G401 (cell line): Measurements from ENCODE around the gene ATP12A. TPM values are rescaled to one million over a fixed set of nuclear protein-coding genes. Genes with fewer than 3 reads are reported as not detected.

Source experiments
- DNase-seq: peaks from one replicate; pipeline ENCODE4 v3.0.0-alpha.2; 2015; ENCODE audit warnings: low spot score
- in situ Hi-C: cut with HindIII; loops from 2 replicates; pipeline ENCODE4 v1.10.0; 2016; ENCODE audit warnings: low sequenced_read_pairs, mixed read lengths
- total RNA-seq: library from RNA; depleted of rRNA; stranded (reverse); fragments of >200 nt; shearing (Covaris generic); gene quantifications from 2 replicates; pipeline ENCODE4 v1.2.3, GENCODE V29; 2014

ATP12A gene
- total RNA-seq, 1 experiment from 2014 or later, result not detected

GRCh38 chr13:24662195-24663088 is 17.8 kb upstream of the ATP12A start:
- in situ Hi-C loops, result no loop called here
- no peak for DNase-seq

GRCh38 chr13:24663089-24663395 is 17.2 kb upstream of the ATP12A start:
- in situ Hi-C loops, result no loop called here
- DNase-seq, result no peak

- no peak for DNase-seq
- in situ Hi-C loops, result no loop called here
Observed at GRCh38 chr13:24663586-24663985, 16.6 kb upstream of the ATP12A start.

GRCh38 chr13:24664726-24665409 is 15.3 kb upstream of the ATP12A start:
- no peak for DNase-seq
- in situ Hi-C loops, result no loop called here

- no peak for DNase-seq
- in situ Hi-C loops, result no loop called here
Observed at GRCh38 chr13:24668511-24668910, 11.7 kb upstream of the ATP12A start.

GRCh38 chr13:24668955-24669582 is 11.1 kb upstream of the ATP12A start:
- in situ Hi-C loops, result no loop called here

GRCh38 chr13:24670174-24670573 is 10.0 kb upstream of the ATP12A start:
- in situ Hi-C loops, result no loop called here
- no peak for DNase-seq

More at GRCh38 chr13:24668955-24669582, 11.1 kb upstream of the ATP12A start:
- no peak for DNase-seq

GRCh38 chr13:24670961-24671381 is 9.2 kb upstream of the ATP12A start:
- in situ Hi-C loops, result no loop called here
- DNase-seq, result no peak

- peak; percentile 48 for DNase-seq
- in situ Hi-C loops, result no loop called here
Observed at GRCh38 chr13:24671386-24672113, 8.7 kb upstream of the ATP12A start.

GRCh38 chr13:24672141-24673132 is 7.8 kb upstream of the ATP12A start:
- DNase-seq, result no peak
- in situ Hi-C loops, result no loop called here

GRCh38 chr13:24675806-24676570 is 4.2 kb upstream of the ATP12A start:
- in situ Hi-C loops, result no loop called here
- DNase-seq, result no peak

- DNase-seq, result no peak
- in situ Hi-C loops, result no loop called here
Observed at GRCh38 chr13:24678151-24678550, 2.1 kb upstream of the ATP12A start.

GRCh38 chr13:24679686-24680085 is 522 bp upstream of the ATP12A start:
- in situ Hi-C loops, result no loop called here
- DNase-seq, result no peak

- in situ Hi-C loops, result no loop called here
- no peak for DNase-seq
Observed at GRCh38 chr13:24680921-24681604, 855 bp downstream of the ATP12A start.

- in situ Hi-C loops, result no loop called here
- no peak for DNase-seq
Observed at GRCh38 chr13:24681930-24682329, 1.7 kb downstream of the ATP12A start.

GRCh38 chr13:24682353-24682752 is 2.1 kb downstream of the ATP12A start:
- in situ Hi-C loops, result no loop called here
- DNase-seq, result no peak

GRCh38 chr13:24683351-24683750 is 3.1 kb downstream of the ATP12A start:
- no peak for DNase-seq
- in situ Hi-C loops, result no loop called here
